ENCODE results near the gene RXRA.

The RXRA gene

DNA sequence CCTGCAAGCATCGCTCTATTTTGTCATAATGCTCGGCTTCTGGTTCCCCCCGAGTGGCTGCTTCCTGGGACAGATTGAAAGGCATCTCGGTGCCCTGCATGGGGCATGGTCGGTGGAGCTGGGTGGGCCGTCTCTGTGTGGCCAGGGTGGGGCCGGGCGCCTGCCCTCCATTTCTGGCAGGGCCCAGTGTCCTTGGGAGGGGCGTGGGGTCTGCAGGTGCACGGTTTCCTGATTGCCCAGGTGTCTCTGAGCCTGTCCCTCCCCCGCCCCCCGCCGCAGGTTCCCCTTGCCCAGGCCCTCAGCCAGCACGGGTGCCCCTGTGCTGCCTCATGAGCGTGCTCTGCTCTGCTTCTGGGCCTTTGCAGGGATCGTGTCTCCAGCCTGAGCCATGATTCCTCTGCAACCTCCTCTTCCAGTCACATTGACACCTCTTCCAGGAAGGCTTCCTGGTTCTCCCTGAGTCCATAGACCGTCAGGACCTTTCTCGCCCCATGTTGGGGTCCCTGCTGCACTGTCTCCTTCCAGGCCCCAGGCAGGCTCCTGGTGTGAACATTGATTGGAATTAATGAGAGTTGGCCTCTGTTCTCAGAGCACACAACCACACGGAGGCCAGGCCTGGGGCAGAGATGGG is 90.2 kb downstream of the RXRA start:
- Histone ChIP-seq H3K27ac (no peak overlapping the region), H3K4me3 (no peak overlapping the region)

DNA sequence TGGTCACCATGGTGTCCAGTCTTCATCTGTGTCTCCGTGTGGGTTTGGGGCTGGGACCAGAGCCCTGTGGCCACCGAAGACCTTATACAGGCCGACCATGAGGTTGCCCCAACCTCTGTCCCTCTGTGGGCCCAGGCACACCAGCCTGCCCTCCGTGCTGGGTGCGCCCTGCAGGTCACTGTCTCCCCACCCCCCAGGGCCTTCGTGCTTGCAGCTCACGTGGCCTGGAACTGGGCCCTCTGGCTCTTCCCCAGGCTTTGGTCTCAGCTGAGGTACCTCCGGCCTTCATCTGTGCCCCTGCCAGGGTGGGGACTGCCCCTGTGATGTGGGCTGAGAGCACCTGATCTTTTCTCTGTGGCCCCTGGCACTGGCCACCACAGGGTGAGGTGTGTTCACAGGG is 92.1 kb downstream of the RXRA start:
- Histone ChIP-seq H3K4me3 (no peak overlapping the region), H3K27ac (peak overlapping the region in 6 of 21 experiments; percentile 19 to 46 (median 25))

DNA sequence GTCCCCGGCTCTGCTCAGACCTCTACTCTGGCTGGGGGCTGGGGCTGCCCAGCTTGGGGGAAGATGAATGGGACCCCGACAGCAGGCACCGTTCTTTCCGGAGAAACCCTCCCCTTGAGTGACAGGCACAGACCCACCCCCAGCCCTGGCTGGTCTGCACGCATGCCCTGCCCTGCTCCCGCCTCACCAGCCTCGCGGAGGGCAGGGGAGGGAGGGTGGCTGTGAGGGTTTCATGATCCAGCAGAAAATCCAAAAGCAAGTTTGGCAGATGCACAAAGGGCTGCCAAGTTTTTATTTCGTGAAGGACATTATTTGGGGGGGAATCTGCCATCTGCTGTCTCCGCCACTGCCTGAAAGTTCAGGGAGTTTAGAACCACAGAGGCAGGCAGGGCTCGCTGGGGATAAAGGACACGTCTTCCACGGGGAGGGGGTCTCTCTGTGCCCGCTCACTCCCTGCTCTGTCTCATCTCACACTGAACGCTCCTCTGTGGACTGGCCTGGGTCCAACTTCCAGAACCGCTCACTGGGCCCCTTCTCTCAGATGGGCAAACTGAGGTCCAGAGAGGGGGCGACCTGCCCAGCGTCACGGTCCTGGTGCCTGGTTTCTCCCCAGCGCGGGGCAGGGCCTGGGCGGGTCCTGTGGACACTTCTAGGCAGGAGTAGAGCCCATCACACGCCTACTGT is 92.9 kb downstream of the RXRA start:
- no peak overlapping the region for H3K4me3 ChIP-seq
- peak overlapping the region in 5 of 21 experiments; percentile 19 to 46 (median 34) for H3K27ac ChIP-seq

DNA sequence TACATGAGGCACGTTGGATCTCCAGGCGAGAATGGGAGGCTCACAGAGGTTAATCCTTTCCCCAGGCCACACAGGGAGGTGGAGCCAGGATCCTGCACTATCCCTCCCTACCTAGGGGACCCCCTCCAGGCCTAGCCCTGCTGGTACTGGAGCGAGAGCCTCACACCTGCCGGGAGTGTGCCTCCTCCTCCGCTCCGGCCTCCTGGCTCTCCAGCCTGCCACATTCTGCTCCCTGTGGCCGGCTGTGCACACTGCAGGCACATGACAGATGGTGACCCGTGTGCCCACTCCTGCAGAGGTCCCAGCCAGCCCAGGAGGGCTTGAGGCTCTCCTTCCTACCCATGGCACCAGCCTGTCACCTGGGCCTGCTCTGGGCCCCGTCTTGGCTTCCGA is 93.4 kb downstream of the RXRA start:
- H3K4me3 ChIP-seq = no peak overlapping the region
- no peak overlapping the region for H3K27ac ChIP-seq

DNA sequence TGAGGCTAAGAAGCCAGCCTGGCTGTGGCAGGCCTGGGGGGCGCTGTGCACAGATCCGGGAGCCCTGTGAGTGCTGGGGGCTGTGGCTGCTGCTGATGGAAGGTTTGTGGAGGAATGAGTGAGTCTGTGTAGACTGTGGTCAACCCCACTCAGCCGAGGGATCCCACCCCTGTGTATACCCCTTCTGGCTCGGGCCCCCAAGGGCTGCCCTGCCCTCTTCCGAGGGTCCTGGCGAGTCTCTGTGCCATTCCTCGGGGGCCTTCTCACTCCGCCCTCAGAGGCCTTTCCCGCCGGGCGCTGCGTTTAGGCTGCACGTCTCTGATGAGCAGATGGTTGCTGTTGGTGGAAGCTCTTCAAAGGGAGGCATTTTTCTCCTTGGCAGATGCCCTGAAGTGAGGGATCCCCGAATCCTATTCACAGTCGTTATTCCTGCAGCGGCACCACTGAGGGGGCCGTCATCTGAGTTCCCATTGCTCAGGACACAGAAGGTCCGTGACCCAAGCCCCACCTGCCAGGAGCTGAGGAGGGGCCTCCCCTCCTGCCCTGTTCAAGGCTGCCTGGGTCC is 94.1 kb downstream of the RXRA start:
- Histone ChIP-seq H3K27ac (peak overlapping the region in 1 of 21 experiments; percentile 73), H3K4me3 (no peak overlapping the region)

DNA sequence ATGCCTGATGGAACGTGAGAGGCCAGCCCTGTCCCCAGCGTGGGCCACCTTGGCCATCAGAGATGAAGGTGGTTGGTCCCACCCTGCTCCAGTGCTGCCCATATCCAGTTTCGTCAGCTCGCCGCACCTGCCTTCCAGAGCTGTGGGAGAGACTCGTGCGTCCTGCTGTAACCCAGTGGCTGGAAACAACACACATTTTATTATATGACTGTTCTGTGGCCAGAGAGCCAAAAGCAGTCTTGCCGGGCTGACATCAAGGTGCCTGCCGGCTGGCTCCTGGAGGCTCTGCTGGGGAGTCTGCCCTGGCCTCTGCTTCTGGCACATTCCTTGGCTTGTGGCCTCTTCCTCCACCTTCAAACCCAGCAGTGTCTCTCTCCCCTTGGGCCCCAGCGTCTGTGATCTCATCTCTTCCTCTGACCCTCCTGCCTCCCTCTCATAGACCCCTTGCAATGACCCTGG is 94.7 kb downstream of the RXRA start:
- Histone ChIP-seq H3K27ac (peak overlapping the region in 3 of 21 experiments; percentile 5 to 73 (median 72)), H3K4me3 (no peak overlapping the region)

DNA sequence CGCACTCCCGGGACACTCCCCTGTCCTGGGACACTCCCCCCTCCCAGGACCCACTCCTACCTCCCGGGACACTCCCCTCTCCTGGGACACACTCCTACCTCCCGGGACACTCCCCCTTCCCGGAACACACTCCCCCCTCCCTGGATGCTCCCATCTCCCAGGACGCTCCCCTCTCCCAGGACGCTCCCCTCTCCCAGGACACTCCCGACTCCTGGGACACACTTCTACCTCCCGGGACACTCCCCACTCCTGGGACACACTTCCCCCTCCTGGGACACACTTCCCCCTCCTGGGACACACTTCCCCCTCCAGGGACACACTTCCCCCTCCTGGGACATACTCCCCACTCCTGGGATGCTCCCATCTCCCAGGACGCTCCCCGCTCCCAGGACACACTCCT is 95.6 kb downstream of the RXRA start:
- Histone ChIP-seq H3K4me3 (no peak overlapping the region), H3K27ac (peak overlapping the region in 5 of 21 experiments; percentile 16 to 72 (median 54))

DNA sequence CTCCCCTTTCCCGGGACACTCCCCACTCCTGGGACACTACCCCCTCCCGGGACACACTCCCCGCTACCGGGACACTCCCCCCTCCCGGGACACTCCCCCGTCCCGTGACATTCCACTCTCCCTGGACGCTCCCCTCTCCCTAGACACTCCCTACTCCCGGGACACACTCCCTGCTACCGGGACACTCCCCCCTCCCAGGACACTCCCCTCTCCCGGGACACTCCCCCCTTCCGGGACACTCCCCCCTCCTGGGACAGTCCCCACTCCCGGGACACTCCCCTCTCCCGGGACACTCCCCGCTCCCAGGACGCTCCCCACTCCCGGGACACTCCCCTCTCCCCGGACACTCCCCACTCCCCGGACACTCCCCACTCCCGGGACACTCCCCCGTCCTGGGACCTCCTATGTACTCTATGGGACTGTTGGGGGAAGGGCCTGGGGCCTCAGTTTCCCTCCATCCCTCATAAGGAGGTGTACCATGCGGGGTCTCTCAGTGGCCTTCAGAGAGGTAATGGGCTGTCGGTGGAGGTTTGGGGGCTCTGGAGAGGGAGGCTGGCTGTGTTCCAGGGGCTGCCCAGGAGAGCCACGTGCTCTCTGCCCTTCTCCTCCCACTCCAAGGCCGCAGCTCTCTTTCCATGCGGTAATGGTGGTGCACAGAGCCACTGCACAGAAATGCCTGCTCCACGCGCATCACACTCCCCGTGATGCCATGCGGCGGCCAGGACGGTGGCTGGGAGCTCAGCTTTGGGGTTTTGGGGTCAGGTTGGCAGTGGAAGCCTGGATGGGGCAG is 96.2 kb downstream of the RXRA start:
- H3K27ac ChIP-seq = peak overlapping the region in 5 of 21 experiments; percentile 30 to 72 (median 54)

DNA sequence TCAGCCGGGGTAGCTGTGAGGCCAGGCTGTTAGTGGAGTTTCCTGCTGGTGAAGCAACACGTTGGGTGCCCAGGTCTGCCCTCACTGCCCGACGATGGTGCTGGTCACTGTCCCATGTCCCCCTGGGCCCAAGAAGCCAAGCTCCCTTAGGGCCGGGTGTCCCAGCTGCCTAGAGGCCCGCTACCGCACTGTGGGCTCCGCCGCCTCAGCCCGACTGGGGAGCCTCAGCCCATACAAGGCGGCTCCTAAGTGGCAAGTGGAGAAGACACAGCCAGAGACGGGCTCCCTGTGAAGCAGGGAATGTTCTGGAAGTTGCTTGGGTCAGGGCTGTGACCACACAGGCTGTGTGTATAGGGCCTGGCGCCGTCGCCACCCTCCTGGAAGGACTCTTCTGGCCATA is 96.9 kb downstream of the RXRA start:
- Histone ChIP-seq H3K27ac (peak overlapping the region in 6 of 21 experiments; percentile 6 to 72 (median 38)), H3K4me3 (no peak overlapping the region)

More for the DNA sequence above, 96.2 kb downstream of the RXRA start:
- H3K4me3 ChIP-seq = no peak overlapping the region

DNA sequence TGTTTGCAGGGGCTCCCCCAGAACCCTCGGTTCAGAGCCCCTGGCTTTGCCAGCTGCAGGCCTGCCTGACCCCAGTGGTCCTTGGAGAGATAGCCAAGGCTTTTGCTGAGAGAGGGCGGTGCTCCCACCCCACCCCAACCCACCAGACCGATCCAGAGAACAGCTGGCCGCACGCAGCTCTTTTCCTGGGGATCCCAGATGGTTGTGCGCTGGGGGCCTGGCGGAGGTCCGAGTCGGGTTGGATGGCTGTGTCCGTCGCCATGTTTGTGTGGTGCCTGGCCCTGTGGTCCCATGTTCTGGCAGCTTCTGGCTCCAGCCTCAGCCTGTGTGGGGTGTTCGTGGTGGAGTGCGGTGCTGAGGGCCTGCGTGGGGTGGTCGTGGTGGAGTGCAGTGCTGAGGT is 97.5 kb downstream of the RXRA start:
- Histone ChIP-seq H3K27ac (peak overlapping the region in 2 of 21 experiments; percentile 30 to 72), H3K4me3 (no peak overlapping the region)

DNA sequence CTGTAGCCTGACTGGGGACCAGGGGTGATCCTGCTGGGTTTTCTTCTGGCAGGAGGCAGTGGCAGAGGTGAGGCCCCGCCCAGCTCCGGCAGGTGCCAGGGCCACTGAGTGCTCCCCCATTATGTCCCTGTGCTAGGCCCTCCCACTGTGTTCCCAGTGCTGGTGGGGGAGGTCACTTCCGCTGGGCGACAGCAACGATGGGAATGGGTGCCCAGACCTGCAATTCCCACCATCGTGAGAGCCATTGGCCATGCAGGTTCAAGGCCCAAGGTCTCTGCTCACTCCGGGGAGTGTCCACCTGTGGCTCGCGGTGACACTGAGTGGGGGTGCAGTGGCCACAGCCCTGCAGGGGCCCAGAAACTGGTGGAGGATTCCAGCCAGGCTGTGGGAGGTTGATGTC is 98.6 kb downstream of the RXRA start:
- no peak overlapping the region for H3K4me3 ChIP-seq
- H3K27ac ChIP-seq = peak overlapping the region in 2 of 21 experiments; percentile 10 to 42

DNA sequence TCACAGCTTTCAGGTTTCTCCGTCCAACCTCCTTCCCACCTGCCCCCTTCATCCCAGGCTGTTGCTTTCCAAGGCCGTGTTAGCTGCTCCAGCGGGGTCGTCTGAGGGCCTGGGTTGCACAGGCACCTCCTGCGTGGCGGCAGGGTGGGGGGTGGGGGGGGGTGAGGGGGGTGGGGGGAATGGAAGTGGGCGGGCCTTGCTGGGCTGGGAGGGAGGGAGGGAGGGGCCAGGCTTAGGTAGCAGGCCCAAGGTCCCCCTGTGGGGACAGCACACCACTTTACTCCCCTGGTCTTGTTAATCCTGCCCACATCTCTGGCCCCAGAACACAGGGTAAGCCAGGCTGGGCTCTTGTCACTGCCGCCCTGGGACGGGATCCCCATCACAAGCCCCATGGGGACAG is 99.1 kb downstream of the RXRA start:
- Histone ChIP-seq H3K4me3 (no peak overlapping the region), H3K27ac (no peak overlapping the region)

DNA sequence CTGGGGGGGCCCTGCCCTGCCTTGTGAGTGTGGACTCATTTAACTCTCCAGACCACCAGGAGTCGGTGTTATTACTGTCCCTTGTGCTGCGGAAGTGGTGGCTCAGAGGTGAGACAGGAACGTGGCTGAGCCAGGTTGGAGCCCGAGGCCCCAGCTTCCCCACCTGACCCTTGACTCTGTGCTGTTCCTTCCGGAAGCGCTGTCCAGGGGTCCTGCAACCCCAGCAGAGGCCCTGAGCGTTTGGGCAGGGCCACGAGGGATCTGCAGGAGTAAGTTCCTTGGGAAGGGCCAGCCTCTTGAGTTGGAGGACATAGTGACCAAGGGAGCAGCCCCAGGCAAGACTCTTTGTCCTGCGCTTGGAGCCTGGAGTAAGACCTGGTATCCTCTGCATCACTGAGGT is 99.6 kb downstream of the RXRA start:
- H3K27ac ChIP-seq = no peak overlapping the region

DNA sequence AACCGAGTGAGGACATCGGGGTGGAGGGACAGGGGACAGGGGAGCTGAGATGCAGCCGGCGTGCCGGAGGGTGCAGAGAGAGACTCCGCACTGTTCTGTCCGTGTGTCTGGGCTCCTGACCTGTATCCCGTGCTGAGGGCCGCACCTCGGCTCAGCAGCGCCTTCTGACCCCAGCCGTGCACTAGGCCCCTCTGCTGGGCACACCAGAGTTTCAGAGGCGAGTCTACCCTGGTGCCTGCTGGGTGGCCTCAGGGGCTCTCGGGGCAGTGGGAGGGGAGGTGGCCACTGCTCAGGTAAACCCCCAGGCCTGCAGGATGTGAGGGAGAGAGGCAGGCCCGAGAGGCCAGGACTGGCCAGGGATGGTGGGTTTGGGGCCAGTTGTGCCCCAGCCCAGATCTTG is 100.2 kb downstream of the RXRA start:
- Histone ChIP-seq H3K4me3 (no peak overlapping the region), H3K27ac (peak overlapping the region in 5 of 21 experiments; percentile 0 to 28 (median 10))

More for the DNA sequence above, 99.6 kb downstream of the RXRA start:
- H3K4me3 ChIP-seq = no peak overlapping the region

DNA sequence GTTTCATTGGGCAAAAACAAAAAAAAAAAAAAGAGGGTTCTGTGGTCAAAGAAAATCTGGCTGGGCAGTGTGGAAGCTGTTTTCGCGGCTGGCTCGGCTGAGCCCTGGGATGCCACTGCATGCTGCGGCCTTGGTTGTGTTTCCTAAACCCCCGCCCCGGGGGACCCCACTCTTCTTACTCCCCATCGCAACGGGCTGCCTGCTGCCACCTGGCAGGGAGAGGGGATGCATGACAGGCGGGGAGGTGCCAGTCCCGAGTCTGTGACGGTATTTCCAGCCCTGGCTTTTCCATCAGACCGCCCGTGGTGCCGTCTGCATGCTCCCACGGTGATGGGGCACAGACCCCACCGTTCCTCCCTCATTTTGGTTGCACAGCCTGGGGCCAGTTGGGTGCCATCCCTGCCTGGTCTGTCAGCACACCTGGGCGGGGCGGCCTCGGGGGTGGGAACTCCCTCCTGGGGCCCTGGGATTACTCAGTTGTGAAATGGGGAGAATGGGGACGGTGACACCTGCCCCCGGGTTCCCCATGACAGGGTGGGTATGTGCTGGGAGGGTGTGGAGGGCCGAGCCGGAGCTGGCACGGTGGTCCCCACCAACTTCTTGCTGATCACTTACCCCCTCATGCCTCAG is 101.0 kb downstream of the RXRA start:
- Histone ChIP-seq H3K4me3 (no peak overlapping the region), H3K27ac (peak overlapping the region in 5 of 21 experiments; percentile 0 to 11 (median 7))

DNA sequence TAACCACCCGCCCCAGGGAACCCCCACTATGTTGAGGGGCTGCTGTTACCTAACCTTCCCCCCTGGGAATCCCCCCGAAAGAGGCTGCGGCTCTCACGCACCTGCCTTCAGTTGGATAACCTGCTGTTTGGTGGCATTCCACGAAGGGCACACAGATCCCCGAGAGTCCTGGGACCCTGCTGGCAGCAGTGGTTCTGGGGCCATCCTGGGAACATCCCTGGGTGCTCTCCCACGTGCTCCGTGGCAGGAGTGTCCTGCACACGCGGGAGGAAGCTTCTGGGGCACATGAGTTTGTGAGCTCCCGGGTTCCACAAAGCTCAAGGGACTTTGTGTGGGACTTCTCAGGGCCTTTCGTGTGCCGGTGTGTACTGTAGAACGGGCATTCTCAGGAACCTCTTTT is 102.3 kb downstream of the RXRA start:
- no peak overlapping the region for H3K4me3 ChIP-seq
- peak overlapping the region in 1 of 21 experiments; percentile 19 for H3K27ac ChIP-seq

DNA sequence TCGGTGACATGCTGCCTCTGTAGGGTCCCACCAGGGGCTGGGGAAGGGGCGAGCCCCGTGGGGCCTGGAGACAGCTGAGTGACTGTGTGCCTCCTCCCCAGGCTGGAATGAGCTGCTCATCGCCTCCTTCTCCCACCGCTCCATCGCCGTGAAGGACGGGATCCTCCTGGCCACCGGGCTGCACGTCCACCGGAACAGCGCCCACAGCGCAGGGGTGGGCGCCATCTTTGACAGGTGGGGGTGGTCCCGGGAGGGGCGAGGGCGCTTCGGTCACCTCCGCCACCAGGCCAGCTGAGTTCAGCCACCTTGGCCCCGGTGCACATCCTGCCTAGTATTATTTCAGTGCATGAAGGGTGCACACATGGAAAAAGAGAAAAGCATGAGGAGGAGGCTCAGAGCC is 102.8 kb downstream of the RXRA start:
- no peak overlapping the region for H3K4me3 ChIP-seq
- H3K27ac ChIP-seq = peak overlapping the region in 1 of 21 experiments; percentile 19

DNA sequence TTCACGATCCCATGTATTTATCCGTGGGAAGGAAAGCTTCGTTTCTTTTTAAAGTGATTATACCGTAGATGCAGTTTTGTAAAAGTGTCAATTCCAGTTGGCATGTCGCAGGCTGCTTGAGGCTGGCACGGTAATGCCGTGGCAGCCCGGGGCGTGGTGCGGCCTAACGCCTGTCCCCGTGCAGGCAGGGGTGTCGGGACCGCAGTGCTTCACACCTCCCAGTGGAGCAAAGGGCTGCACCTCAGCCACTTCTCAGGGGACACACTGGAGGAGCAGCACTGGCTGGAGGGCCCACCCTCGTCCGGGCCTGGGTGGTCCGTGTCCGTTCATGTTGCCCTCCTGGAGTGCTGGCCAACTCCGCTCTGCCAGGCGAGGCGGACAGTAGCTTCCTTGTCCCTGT is 103.2 kb downstream of the RXRA start:
- Histone ChIP-seq H3K4me3 (no peak overlapping the region), H3K27ac (peak overlapping the region in 1 of 21 experiments; percentile 19)

DNA sequence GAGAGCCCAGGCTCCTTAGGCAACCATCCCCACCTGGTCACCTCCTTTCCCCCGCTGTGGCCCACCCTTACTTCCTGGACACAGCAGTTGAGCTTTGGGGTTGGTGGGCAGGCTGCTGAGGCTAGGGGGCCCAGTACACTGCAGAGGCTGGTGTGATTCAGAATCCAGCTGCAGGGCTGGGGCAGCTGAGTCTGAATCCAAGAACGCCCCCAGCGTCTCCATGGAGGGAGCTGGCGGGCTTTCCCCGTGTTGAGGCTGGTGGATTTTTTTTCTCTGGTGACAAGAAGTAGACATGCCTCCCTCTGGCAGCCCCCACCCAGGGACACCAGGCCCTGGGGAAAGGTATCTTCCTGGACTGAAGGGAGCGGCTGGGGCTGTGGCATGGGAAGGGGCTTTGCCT is 104.8 kb downstream of the RXRA start:
- Histone ChIP-seq H3K4me3 (no peak overlapping the region), H3K27ac (peak overlapping the region in 14 of 21 experiments; percentile 31 to 89 (median 72))

DNA sequence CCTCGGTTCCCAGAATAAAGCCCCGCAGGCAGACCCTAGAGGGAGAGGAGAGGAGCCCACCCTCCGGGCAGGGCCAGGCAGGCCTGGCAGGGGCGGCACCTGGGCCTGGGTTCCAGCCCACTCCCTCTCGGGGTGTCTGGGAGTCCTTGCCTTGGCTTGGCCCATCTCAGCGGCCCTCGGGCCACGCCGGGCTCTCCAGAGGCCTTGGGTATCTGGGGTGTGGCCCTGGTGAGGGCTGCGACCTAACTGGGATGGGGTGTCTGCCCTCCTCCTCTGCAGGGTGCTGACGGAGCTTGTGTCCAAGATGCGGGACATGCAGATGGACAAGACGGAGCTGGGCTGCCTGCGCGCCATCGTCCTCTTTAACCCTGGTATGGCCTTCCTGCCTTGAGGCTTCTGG is 105.4 kb downstream of the RXRA start:
- Histone ChIP-seq H3K4me3 (no peak overlapping the region), H3K27ac (peak overlapping the region in 18 of 21 experiments; percentile 31 to 89 (median 70))
